ENCODE results near the gene EEPD1. TPM values are rescaled to one million over a fixed set of nuclear protein-coding genes. Genes with fewer than 3 reads are reported as not detected.
"Not testable (repeated sequence)": the region's sequence is repeated elsewhere in the genome, so short reads cannot be mapped to it uniquely, and the experiment has no call there.

EEPD1 gene
- total RNA-seq, 4 donors from 2014 or later: 19.0 to 34.2 (median 20.8) TPM

GRCh38 chr7:36141850-36142249 is 11.2 kb upstream of the EEPD1 start:
- intact Hi-C loops (cut with DNase I; ENCODE audit: low total_unique reads): no loop called here
- TF ChIP-seq POLR2A (IDR thresholded peaks at IDR 0.05): no peak
- TF ChIP-seq, protein P1, sequence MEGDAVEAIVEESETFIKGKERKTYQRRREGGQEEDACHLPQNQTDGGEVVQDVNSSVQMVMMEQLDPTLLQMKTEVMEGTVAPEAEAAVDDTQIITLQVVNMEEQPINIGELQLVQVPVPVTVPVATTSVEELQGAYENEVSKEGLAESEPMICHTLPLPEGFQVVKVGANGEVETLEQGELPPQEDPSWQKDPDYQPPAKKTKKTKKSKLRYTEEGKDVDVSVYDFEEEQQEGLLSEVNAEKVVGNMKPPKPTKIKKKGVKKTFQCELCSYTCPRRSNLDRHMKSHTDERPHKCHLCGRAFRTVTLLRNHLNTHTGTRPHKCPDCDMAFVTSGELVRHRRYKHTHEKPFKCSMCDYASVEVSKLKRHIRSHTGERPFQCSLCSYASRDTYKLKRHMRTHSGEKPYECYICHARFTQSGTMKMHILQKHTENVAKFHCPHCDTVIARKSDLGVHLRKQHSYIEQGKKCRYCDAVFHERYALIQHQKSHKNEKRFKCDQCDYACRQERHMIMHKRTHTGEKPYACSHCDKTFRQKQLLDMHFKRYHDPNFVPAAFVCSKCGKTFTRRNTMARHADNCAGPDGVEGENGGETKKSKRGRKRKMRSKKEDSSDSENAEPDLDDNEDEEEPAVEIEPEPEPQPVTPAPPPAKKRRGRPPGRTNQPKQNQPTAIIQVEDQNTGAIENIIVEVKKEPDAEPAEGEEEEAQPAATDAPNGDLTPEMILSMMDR (IDR thresholded peaks at IDR 0.05): no peak
- H3K4me3 ChIP-seq (ENCODE audit: low read depth, poor library complexity, severe bottlenecking): no peak overlapping the region
- no peak for DNase-seq (ENCODE audit: low spot score in 2 of 2)

- DNase-seq (ENCODE audit: low spot score in 2 of 2): no peak
- TF ChIP-seq, protein P1 (IDR thresholded peaks at IDR 0.05): no peak
- TF ChIP-seq POLR2A (IDR thresholded peaks at IDR 0.05): no peak
- intact Hi-C loops (cut with DNase I; ENCODE audit: low total_unique reads): no loop called here
- H3K4me3 ChIP-seq (ENCODE audit: low read depth, poor library complexity, severe bottlenecking): no peak overlapping the region
These were observed 8.9 kb upstream of the EEPD1 start for GRCh38 chr7:36144189-36144588.

DNA sequence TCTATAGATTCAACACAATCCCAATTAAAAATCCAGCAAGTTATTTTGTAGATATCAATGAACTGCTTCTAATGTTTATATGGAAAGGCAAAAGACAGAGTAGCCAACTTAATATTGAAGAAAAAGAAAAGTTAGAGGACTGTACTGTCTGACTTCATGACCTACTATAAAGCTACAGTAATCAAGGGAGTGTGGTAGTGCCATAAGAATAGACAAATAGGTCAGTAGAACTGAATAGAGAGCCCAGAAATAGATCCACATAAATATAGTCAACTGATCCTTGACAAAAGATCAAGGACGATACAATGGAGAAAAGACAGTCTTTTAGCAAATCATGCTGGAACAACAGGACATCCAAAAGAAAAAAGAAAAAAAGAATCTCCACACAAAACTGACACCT is 7.4 kb upstream of the EEPD1 start:
- TF ChIP-seq, protein P1 (IDR thresholded peaks at IDR 0.05): no peak
- TF ChIP-seq POLR2A (IDR thresholded peaks at IDR 0.05): no peak
- intact Hi-C loops (cut with DNase I; ENCODE audit: low total_unique reads): no loop called here
- DNase-seq (ENCODE audit: low spot score in 2 of 2): no peak
- no peak overlapping the region for H3K4me3 ChIP-seq (ENCODE audit: low read depth, poor library complexity, severe bottlenecking)
- 83 to 86% methylated on average over 1 of the region's 1 CpG for WGBS, 2 donors

GRCh38 chr7:36147361-36147760 is 5.7 kb upstream of the EEPD1 start:
- 93% methylated on average over 4 of the region's 4 CpGs for WGBS, 2 donors
- intact Hi-C loops (cut with DNase I; ENCODE audit: low total_unique reads): no loop called here

DNA sequence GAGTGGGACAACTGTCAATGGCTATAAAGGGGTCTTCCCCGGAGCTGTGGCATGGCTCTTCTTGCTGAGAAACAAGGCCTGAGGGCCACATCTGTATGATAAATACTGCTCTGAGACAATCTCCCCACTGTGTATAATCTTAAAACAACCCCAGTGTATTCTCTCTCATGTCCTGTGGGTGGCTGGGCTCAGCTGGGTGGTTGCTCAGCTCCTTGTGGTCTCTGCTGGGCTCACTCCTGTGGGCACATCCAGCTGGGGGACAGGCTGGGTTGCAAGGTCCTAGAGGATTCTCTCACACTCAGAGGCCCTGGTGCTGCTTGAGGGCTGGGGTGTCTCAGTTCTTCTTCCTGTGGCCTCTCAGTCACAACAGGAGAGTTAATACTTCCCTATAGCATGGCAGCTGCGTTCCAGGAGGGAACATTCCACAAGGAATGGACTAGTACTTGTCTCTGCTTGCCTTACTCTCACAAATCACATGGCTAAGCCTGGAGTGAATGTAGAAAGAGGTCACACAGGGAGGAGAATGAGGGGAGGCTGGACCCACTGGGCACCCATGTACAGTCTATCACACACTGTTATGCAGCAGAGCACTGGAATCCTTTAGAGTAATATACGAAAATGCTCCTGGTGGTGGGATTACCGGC is 4.5 kb upstream of the EEPD1 start:
- 85 to 94% methylated on average over 4 of the region's 4 CpGs for WGBS, 2 donors
- no peak for DNase-seq (ENCODE audit: low spot score in 2 of 2)
- intact Hi-C loops (cut with DNase I; ENCODE audit: low total_unique reads): no loop called here
- TF ChIP-seq, protein P1 (IDR thresholded peaks at IDR 0.05): no peak
- TF ChIP-seq POLR2A (IDR thresholded peaks at IDR 0.05): no peak
- H3K4me3 ChIP-seq (ENCODE audit: low read depth, poor library complexity, severe bottlenecking): no peak overlapping the region

More at GRCh38 chr7:36147361-36147760, 5.7 kb upstream of the EEPD1 start:
- TF ChIP-seq, protein P1 (IDR thresholded peaks at IDR 0.05): no peak
- no peak for TF ChIP-seq POLR2A (IDR thresholded peaks at IDR 0.05)
- DNase-seq (ENCODE audit: low spot score in 2 of 2): no peak
- H3K4me3 ChIP-seq (ENCODE audit: low read depth, poor library complexity, severe bottlenecking): no peak overlapping the region

DNA sequence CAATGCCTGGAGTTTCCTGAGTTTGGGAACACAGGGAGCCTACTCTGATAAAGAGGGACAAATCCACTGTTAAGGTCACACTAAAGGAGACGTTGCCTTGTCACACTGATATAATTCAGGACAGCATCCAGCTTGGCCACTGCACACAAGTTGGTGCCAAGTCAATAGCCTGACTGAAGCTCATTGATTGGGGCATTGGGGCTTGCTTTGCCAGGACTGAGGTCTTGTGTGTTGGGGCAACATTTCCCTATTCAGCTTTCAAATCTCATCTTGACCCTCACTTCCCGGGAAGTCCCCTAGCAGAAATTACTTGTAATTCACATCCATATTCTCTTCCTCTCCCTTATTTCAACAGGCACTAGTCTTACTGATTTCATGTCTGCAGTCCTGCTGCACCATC is 3.8 kb upstream of the EEPD1 start:
- DNase-seq (ENCODE audit: low spot score in 2 of 2); intact Hi-C loops (cut with DNase I; ENCODE audit: low total_unique reads); H3K4me3 ChIP-seq (ENCODE audit: low read depth, poor library complexity, severe bottlenecking): not testable (repeated sequence)
- WGBS, 2 donors: 78 to 97% methylated on average over 1 to 2 of the region's 2 CpGs
